Retinal pigment epithelial cell (primary cell): ENCODE measurements around the gene ARV1.

Experiments
- DNase-seq: peaks from one replicate; pipeline ENCODE4 v3.0.0-alpha.2; 2010; ENCODE audit warnings: low read depth
- H3K4me3 ChIP-seq: 2 replicates; pipeline ENCODE4 v1.5.1; 2011; ENCODE audit warnings: mild to moderate bottlenecking, low read length, control low read depth, moderate library complexity
- CTCF ChIP-seq: conservative IDR thresholded peaks from 2 replicates; pipeline ENCODE4 v1.5.1; 2011; ENCODE audit warnings: low read depth, low read length, control low read depth, inconsistent platforms

The ARV1 gene

GRCh38 chr1:230940848-230941247 is 38.0 kb upstream of the ARV1 start:
- TF ChIP-seq CTCF = no peak
- H3K4me3 ChIP-seq = no peak overlapping the region
- no peak for DNase-seq

- no peak for TF ChIP-seq CTCF
- H3K4me3 ChIP-seq = no peak overlapping the region
- no peak for DNase-seq
Observed at GRCh38 chr1:230943048-230943593, 35.8 kb upstream of the ARV1 start.

- H3K4me3 ChIP-seq = no peak overlapping the region
- TF ChIP-seq CTCF = no peak
- DNase-seq = no peak
Observed at GRCh38 chr1:230948301-230948700, 30.6 kb upstream of the ARV1 start.

- TF ChIP-seq CTCF = no peak
Observed at GRCh38 chr1:230948903-230949302, 30.0 kb upstream of the ARV1 start.

GRCh38 chr1:230950404-230950803 is 28.5 kb upstream of the ARV1 start:
- no peak overlapping the region for H3K4me3 ChIP-seq
- DNase-seq = no peak
- TF ChIP-seq CTCF = no peak

More at GRCh38 chr1:230948903-230949302, 30.0 kb upstream of the ARV1 start:
- no peak for DNase-seq
- no peak overlapping the region for H3K4me3 ChIP-seq

- no peak for DNase-seq
- TF ChIP-seq CTCF = no peak
- no peak overlapping the region for H3K4me3 ChIP-seq
Observed at GRCh38 chr1:230957580-230957989, 21.3 kb upstream of the ARV1 start.

- no peak for TF ChIP-seq CTCF
- H3K4me3 ChIP-seq = no peak overlapping the region
- DNase-seq = no peak
Observed at GRCh38 chr1:230958370-230958769, 20.5 kb upstream of the ARV1 start.
